Measurements from ENCODE around the gene IFI44L. TPM values are rescaled to one million over a fixed set of nuclear protein-coding genes. Genes with fewer than 3 reads are reported as not detected.

The IFI44L gene
- total RNA-seq, 2 experiments from 2014 or later, result 19.5 to 23.9 TPM

GRCh38 chr1:78641558-78641957 lies 21.3 kb downstream of the IFI44L start:
- TF ChIP-seq CTCF (IDR thresholded peaks at IDR 0.05), result no peak
- intact Hi-C loops (cut with DNase I, micrococcal nuclease), result loop anchor here in 1 of 2 experiments (10.0 kb wide), 2 partner anchors 637 to 877 kb away; partner anchors contain the start of gene DNAJB4
- Histone ChIP-seq H3K4me1 (ENCODE audit: insufficient read depth, low read length) (peaks cover 19% of the 10 kb centered on the region), H3K27me3 (ENCODE audit: control insufficient read depth in 1 of 2, insufficient read depth in 2 of 2, low read length in 2 of 2) (no peaks in the 10 kb centered on the region), H3K36me3 (ENCODE audit: insufficient read depth, low read length) (peaks cover 6% of the 10 kb centered on the region), H3K27ac (ENCODE audit: low read depth in 1 of 2, low read length in 2 of 2) (no peak overlapping the region), H3K4me3 (ENCODE audit: low read length) (no peak overlapping the region), H3K9me3 (ENCODE audit: control insufficient read depth in 1 of 2, insufficient read depth in 1 of 2, low read length in 2 of 2) (no peaks in the 10 kb centered on the region)
- Mint-ChIP-seq H3K4me3 (no peak overlapping the region), H3K27ac (no peak overlapping the region), H3K27me3 (no peaks in the 10 kb centered on the region), H3K36me3 (ENCODE audit: low read depth) (peaks cover 70% of the 10 kb centered on the region), H3K4me1 (ENCODE audit: low read depth) (peaks cover 36% of the 10 kb centered on the region), H3K9me3 (peaks cover 4% of the 10 kb centered on the region)
- DNase-seq (no peak), ATAC-seq (ENCODE audit: poor library complexity) (no peak)
- ChIA-PET CTCF (interaction anchor here (0.7 kb wide), 1 partner anchor 21 kb away, joined by 4 read pairs; no protein-coding TSS in a partner anchor), POLR2A (interaction anchor here (1.2 kb wide), 1 partner anchor 20 kb away, joined by 4 read pairs; no protein-coding TSS in a partner anchor)

GRCh38 chr1:78645723-78646122 lies 25.5 kb downstream of the IFI44L start:
- peaks cover 6% of the 10 kb centered on the region for H3K36me3 ChIP-seq (ENCODE audit: insufficient read depth, low read length)
- ChIA-PET POLR2A (interaction anchor here (0.5 to 2.5 kb wide), 5 partner anchors 19 to 667 kb away, joined by 3 to 28 read pairs (median 4); partner anchors contain the start of genes FUBP1 and IFI44L), CTCF (interaction anchor here (0.5 to 2.0 kb wide), 2 partner anchors 23 to 28 kb away, joined by 3 to 7 read pairs; no protein-coding TSS in a partner anchor)
- no peak for TF ChIP-seq CTCF (IDR thresholded peaks at IDR 0.05)
- ATAC-seq (ENCODE audit: poor library complexity) (peak; percentile 71), DNase-seq (peak in 5 of 14 experiments; percentile 17 to 75 (median 54))
- peak overlapping the region; percentile 7 for H3K4me3 Mint-ChIP-seq
- peaks cover 5% of the 10 kb centered on the region for H3K9me3 Mint-ChIP-seq
- H3K27ac ChIP-seq (ENCODE audit: low read depth in 1 of 2, low read length in 2 of 2), result no peak overlapping the region
- peaks cover 68% of the 10 kb centered on the region for H3K4me1 Mint-ChIP-seq (ENCODE audit: low read depth)
- intact Hi-C loops (cut with DNase I, micrococcal nuclease), result loop anchor here in 1 of 2 experiments (2.0 to 10.0 kb wide), 3 partner anchors 19 to 881 kb away; partner anchors contain the start of gene DNAJB4
- H3K9me3 ChIP-seq (ENCODE audit: control insufficient read depth in 1 of 2, insufficient read depth in 1 of 2, low read length in 2 of 2), result peaks cover 0 to 8% of the 10 kb centered on the region in 2 experiments
- H3K27ac Mint-ChIP-seq, result peak overlapping the region; percentile 80
- H3K27me3 Mint-ChIP-seq, result no peaks in the 10 kb centered on the region
- H3K4me3 ChIP-seq (ENCODE audit: low read length), result no peak overlapping the region
- H3K36me3 Mint-ChIP-seq (ENCODE audit: low read depth), result peaks cover 50% of the 10 kb centered on the region
- peaks cover 26% of the 10 kb centered on the region for H3K4me1 ChIP-seq (ENCODE audit: insufficient read depth, low read length)
- H3K27me3 ChIP-seq (ENCODE audit: control insufficient read depth in 1 of 2, insufficient read depth in 2 of 2, low read length in 2 of 2), result no peaks in the 10 kb centered on the region

DNA sequence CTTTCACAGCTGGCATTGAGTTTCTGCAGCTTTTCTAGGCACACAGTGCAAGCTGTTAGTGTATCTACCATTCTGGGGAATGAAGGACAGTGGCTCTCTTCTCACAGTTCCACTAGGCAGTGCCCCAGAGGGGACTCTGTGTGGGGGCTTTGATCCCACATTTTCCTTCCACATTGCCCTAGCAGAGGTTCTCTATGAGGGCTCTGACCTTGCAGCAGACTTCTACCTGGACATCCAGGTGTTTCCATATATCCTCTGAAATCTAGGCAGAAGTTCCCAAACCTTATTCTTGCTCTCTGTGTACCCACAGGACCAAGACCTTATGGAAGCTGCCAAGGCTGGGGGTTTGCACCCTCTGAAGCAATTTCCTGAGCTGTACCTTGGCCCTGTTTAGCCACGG lies 27.0 kb downstream of the IFI44L start:
- CTCF ChIA-PET, result interaction anchor here (0.9 kb wide), 1 partner anchor 30 kb away, joined by 3 read pairs; no protein-coding TSS in a partner anchor
- Histone ChIP-seq H3K9me3 (ENCODE audit: control insufficient read depth in 1 of 2, insufficient read depth in 1 of 2, low read length in 2 of 2) (peaks cover 0 to 8% of the 10 kb centered on the region in 2 experiments), H3K27me3 (ENCODE audit: control insufficient read depth in 1 of 2, insufficient read depth in 2 of 2, low read length in 2 of 2) (no peaks in the 10 kb centered on the region), H3K4me1 (ENCODE audit: insufficient read depth, low read length) (peaks cover 31% of the 10 kb centered on the region), H3K36me3 (ENCODE audit: insufficient read depth, low read length) (no peaks in the 10 kb centered on the region), H3K27ac (ENCODE audit: low read depth in 1 of 2, low read length in 2 of 2) (no peak overlapping the region), H3K4me3 (ENCODE audit: low read length) (no peak overlapping the region)
- Mint-ChIP-seq H3K4me3 (no peak overlapping the region), H3K4me1 (ENCODE audit: low read depth) (peaks cover 82% of the 10 kb centered on the region), H3K9me3 (peaks cover 4% of the 10 kb centered on the region), H3K36me3 (ENCODE audit: low read depth) (peaks cover 45% of the 10 kb centered on the region), H3K27me3 (no peaks in the 10 kb centered on the region), H3K27ac (peak overlapping the region; percentile 80)
- ATAC-seq (ENCODE audit: poor library complexity) (no peak), DNase-seq (no peak)
- no peak for TF ChIP-seq CTCF (IDR thresholded peaks at IDR 0.05)
- POLR2A ChIA-PET, result no interaction called here
- intact Hi-C loops (cut with DNase I, micrococcal nuclease), result loop anchor here in 1 of 2 experiments (10.0 kb wide), 2 partner anchors 642 to 882 kb away; partner anchors contain the start of gene DNAJB4
